HepG2 (cell line): ENCODE measurements around the gene CD248. TPM values are rescaled to one million over a fixed set of nuclear protein-coding genes. Genes with fewer than 3 reads are reported as not detected.

ENCODE experiments used
- AGO2 ChIP-seq: fragments of 200-400 bp; formaldehyde crosslinking; optimal IDR thresholded peaks from 2 replicates; pipeline ENCODE3; 2017; ENCODE audit warnings: mild to moderate bottlenecking, low read depth, low read length, moderate library complexity
- CBFB ChIP-seq: sonication (generic); formaldehyde crosslinking; IDR thresholded peaks from 2 replicates; pipeline ENCODE4 v1.4.0; 2020; ENCODE audit warnings: missing genetic modification reagents
- EP300 ChIP-seq, 3 experiments: sonication (generic) in 1 of 3; formaldehyde crosslinking in 1 of 3; IDR thresholded peaks; 2 replicates each; pipeline versions ENCODE4 v1.5.1 to v1.6.1; 2011 to 2020; ENCODE audit warnings: low read depth in 2 of 3, low read length in 2 of 3, borderline replicate concordance in 1 of 3, improper control_type of control experiment in 1 of 3, mild to moderate bottlenecking in 1 of 3, missing genetic modification reagents in 1 of 3, moderate library complexity in 1 of 3
- FOXM1 ChIP-seq: sonication (generic); formaldehyde crosslinking; IDR thresholded peaks from 2 replicates; pipeline ENCODE4 v1.5.0; 2020; ENCODE audit warnings: missing genetic modification reagents
- HDAC2 ChIP-seq: sonication (generic); formaldehyde crosslinking; IDR thresholded peaks from 2 replicates; pipeline ENCODE4 v1.4.0; 2020; ENCODE audit warnings: missing genetic modification reagents
- HDAC6 ChIP-seq: fragments of 200-600 bp; sonication (generic); IDR thresholded peaks from 2 replicates; pipeline ENCODE4 v1.7.0; 2017; ENCODE audit warnings: mild to moderate bottlenecking, antibody characterized with exemption, low read length, low read depth
- HMGXB4 ChIP-seq, 2 experiments: sonication (generic) in 1 of 2; formaldehyde crosslinking in 1 of 2; IDR thresholded peaks; 2 replicates each; pipeline versions ENCODE4 v1.4.0 to v1.6.1; 2018 to 2020; ENCODE audit warnings: missing genetic modification reagents in 2 of 2, borderline replicate concordance in 1 of 2, low read depth in 1 of 2, mild to moderate bottlenecking in 1 of 2, missing biosample characterization in 1 of 2
- KLF11 ChIP-seq: IDR thresholded peaks from 2 replicates; pipeline ENCODE4 v1.6.1; 2016; ENCODE audit warnings: missing compliant biosample characterization
- MIXL1 ChIP-seq: IDR thresholded peaks from 2 replicates; pipeline ENCODE4 v1.6.1; 2016
- SMAD1 ChIP-seq: sonication (generic); formaldehyde crosslinking; IDR thresholded peaks from 2 replicates; pipeline ENCODE4 v1.4.0; 2020; ENCODE audit warnings: missing genetic modification reagents, low read depth, mild to moderate bottlenecking, borderline replicate concordance
- SPEN ChIP-seq: sonication (generic); formaldehyde crosslinking; IDR thresholded peaks from 2 replicates; pipeline ENCODE4 v1.5.1; 2020; ENCODE audit warnings: low read depth, mild to moderate bottlenecking, missing genetic modification reagents
- ZBTB33 ChIP-seq: sonication (generic); formaldehyde crosslinking; IDR thresholded peaks from 2 replicates; pipeline ENCODE4 v1.4.0; 2020; ENCODE audit warnings: missing genetic modification reagents
- ZKSCAN5 ChIP-seq: sonication (generic); formaldehyde crosslinking; IDR thresholded peaks from 2 replicates; pipeline ENCODE4 v1.5.1; 2020; ENCODE audit warnings: mild to moderate bottlenecking, missing genetic modification reagents
- ZNF3 ChIP-seq: IDR thresholded peaks from 2 replicates; pipeline ENCODE4 v1.7.0; 2017; ENCODE audit warnings: inconsistent platforms
- ZNF331 ChIP-seq: sonication (generic); formaldehyde crosslinking; IDR thresholded peaks from 2 replicates; pipeline ENCODE4 v1.4.0; 2020; ENCODE audit warnings: missing genetic modification reagents
- ZNF343 ChIP-seq: sonication (generic); formaldehyde crosslinking; IDR thresholded peaks from 2 replicates; pipeline ENCODE4 v1.4.0; 2020; ENCODE audit warnings: mild to moderate bottlenecking, missing genetic modification reagents
- ZNF687 ChIP-seq: sonication (generic); formaldehyde crosslinking; IDR thresholded peaks from 2 replicates; pipeline ENCODE4 v1.5.1; 2020; ENCODE audit warnings: mild to moderate bottlenecking, missing genetic modification reagents, moderate library complexity
- ZNF7 ChIP-seq: IDR thresholded peaks from 2 replicates; pipeline ENCODE4 v1.6.1; 2016; ENCODE audit warnings: missing biosample characterization, missing genetic modification reagents
- ZNF737 ChIP-seq: sonication (generic); formaldehyde crosslinking; IDR thresholded peaks from 2 replicates; pipeline ENCODE4 v1.5.0; 2020; ENCODE audit warnings: missing genetic modification reagents, mild to moderate bottlenecking, borderline replicate concordance
- polyA plus RNA-seq, 8 experiments: library from polyadenylated mRNA; depleted of rRNA in 3 of 8; stranded (reverse) in 7 of 8; unstranded in 1 of 8; fragments of >200 nt; fragmentation: Illumina TruSeq in 4 of 8; extraction: Trizol in 4 of 8; gene quantifications; 2 replicates each; pipeline versions ENCODE4 v1.2.1 to v1.2.3, GENCODE V29; 2011 to 2016; ENCODE audit warnings: low read depth in 4 of 8, missing spikeins in 1 of 8, mixed read lengths in 1 of 8; ENCODE audit not compliant: insufficient read depth in 1 of 8
- total RNA-seq, 5 experiments: library from RNA; depleted of rRNA; stranded (reverse); fragments of >200 nt; fragmentation: Illumina TruSeq; extraction: Trizol; gene quantifications; 2 replicates each; pipeline ENCODE4 v1.2.3, GENCODE V29; 2016; ENCODE audit warnings: low read depth in 1 of 5

CD248 gene
- total and polyA plus RNA-seq, 2 of the 13 experiments (the other 11 are each of a cell fraction or from before 2014, with no cell fraction given), result 0.25 to 0.35 TPM

GRCh38 chr11:66313321-66314185 is 3.3 kb downstream of the CD248 start (continued):
- no peak for TF ChIP-seq EP300 (IDR thresholded peaks at IDR 0.05; ENCODE audit: low read depth in 2 of 2, low read length in 2 of 2)
- TF ChIP-seq EP300 (CRISPR knock-in tag; IDR thresholded peaks at IDR 0.05; ENCODE audit: borderline replicate concordance), result no peak
- peak; percentile 50; the same call in 1 of the 2 replicates for TF ChIP-seq HDAC2 (CRISPR knock-in tag)
- no peak for TF ChIP-seq FOXM1 (CRISPR knock-in tag)
- TF ChIP-seq ZNF7, result no peak
- TF ChIP-seq ZKSCAN5 (CRISPR knock-in tag), result no peak
- TF ChIP-seq AGO2, result peak; percentile 76
- TF ChIP-seq ZNF737 (CRISPR knock-in tag), result no peak
- TF ChIP-seq ZNF343 (CRISPR knock-in tag), result no peak
- TF ChIP-seq SPEN, result peak; percentile 76; the same call in 1 of the 2 replicates
- TF ChIP-seq MIXL1 (CRISPR knock-in tag), result no peak
- peak; percentile 68 to 74; a peak in 3 of 4 replicates for TF ChIP-seq HMGXB4 (CRISPR knock-in tag; IDR thresholded peaks at IDR 0.05; ENCODE audit: borderline replicate concordance in 1 of 2, low read depth in 1 of 2)
- no peak for TF ChIP-seq KLF11 (CRISPR knock-in tag)
- no peak for TF ChIP-seq SMAD1 (CRISPR knock-in tag)
- no peak for TF ChIP-seq ZBTB33 (CRISPR knock-in tag)
- TF ChIP-seq CBFB (CRISPR knock-in tag), result no peak
- TF ChIP-seq ZNF687 (CRISPR knock-in tag), result peak; percentile 80
- TF ChIP-seq HDAC6, result no peak
- peak; percentile 29; the same call in 1 of the 2 replicates for TF ChIP-seq ZNF331 (CRISPR knock-in tag)
- no peak for TF ChIP-seq ZNF3 (CRISPR knock-in tag)
